GM18526 (cell line): ENCODE results near the gene DLEC1.

Source experiments
- POLR2A ChIP-seq: IDR thresholded peaks from 3 replicates; pipeline ENCODE4 v1.6.1; 2011; ENCODE audit not compliant: insufficient read length; ENCODE audit errors: extremely low read depth

The DLEC1 gene

DNA sequence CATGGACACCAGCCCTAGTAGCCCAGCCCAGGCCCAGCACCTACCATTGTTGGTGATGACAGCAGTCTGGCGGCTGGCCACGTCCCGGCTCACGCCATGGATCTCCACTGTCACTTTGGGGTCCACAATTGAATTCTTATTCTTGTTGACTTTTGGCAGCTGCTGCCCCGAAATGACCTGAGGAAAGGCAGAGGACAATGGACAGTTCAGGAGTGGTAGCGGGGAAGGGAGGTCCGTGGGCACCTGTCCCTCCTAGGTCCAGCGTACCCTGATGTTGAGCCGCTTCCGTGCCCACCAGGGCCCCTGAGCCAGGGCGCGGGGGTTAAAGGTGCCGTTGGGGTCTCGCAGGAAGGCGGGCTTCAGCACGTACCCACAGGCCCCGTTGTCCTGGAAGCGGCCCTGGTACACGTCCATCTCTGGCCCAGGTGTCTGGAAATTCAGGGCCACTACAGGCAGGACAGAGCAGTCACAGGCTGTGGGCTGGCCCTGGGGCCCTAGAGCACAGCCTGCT, 30.8 kb upstream of the DLEC1 start:
- TF ChIP-seq POLR2A = no peak

DNA sequence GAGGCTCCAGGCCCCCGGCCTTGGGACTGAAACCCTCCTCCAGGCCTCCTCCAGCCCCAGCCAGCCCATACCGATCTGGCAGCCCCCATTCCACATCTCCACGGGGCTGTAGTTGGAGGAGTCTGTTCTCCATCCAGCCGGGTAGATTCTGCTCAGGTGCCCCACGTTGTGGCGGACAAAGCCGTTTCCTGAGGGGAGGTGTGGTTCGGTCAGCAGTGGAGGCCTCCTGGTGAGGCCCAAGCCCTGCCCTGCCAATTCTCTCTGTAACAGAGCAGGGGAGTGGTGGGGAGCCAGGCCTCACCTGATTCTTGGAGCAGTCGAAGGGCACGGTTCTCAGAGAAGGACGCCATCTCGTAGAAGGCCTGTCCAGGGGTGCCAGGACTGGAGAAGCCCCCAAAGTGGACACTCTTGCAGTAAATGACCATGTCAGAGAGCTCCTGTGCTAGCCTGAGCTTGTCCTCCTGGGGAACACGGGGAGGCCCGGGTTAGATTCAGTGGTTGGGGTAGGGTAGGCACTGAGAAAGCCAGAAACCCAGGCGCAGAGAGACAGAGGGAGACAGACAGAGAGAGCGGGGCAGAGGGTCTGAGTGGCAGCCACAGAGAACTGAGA, 29.9 kb upstream of the DLEC1 start:
- TF ChIP-seq POLR2A = no peak

- no peak for TF ChIP-seq POLR2A
These were observed 29.0 kb upstream of the DLEC1 start for GRCh38 chr3:38009807-38010591.

DNA sequence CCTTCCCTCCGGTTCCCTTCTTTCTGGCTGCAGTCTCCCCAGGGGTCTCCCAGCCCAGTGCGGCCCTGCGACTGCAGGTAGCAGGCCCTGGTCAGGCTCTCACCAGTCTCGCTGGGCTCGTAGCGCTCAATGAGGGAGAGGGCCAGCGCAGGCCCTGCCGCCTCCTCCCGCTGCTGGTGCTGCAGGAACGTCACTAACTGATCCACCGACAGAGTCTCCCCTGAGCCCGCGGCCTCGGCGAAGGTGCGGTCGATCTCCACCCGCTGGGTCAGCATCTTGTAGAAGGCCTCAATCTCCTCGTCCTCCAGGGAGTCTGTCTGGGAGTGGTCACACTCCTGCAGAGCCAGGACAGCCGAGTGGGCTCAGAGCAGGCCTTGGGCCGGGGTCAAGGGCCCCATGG, 27.9 kb upstream of the DLEC1 start:
- no peak for TF ChIP-seq POLR2A

- TF ChIP-seq POLR2A = no peak
These were observed 23.5 kb upstream of the DLEC1 start for GRCh38 chr3:38015485-38015884.

GRCh38 chr3:38015984-38016383, 23.0 kb upstream of the DLEC1 start:
- TF ChIP-seq POLR2A = no peak

DNA sequence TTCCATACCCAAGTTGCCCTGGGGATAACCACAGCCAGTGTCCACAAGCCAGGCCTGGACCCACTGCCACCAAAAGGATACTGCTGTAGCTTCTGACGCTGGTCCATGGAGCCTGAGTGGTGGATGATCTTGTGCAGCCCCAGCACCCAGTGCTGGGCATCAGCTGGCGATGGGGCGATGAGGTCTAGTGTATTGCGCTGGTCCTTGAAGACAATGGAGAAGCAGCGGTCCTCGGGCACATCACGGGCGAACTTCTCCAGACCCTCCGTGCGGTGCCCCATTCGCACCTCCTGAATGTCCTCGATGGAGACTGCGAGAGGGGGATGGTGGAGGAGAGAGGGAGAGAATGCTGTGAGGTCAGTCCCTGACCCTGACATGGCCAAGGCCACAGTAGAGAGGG, 22.6 kb upstream of the DLEC1 start:
- TF ChIP-seq POLR2A = no peak

DNA sequence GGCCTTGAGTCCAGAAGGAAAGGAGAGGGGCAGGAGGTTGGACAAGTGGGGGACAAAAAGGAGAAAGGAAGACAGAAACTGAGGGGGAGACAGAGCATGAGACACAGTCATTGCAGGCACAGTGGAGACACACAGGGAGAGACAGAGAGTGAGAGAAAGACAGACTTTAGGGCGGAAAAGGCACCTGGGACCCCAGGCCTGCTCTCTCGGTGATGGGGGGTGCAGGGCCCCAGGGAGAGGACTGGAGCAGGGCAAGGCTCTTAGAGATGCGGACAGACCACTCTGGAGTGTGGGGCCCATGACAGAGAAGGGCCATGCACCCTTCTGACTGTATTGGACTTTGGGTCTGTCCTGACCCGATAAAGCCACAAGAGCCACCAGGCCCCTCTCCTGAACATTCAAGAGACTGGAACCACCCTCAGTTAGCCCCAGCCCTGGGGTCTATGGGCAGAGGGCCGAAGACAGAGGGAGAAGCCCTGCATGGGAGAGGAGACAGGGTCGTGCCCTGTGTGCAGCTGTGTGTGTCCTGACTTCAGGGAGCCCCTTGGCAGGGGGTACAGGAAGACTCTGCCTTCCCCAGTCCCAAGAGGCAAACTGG, 22.1 kb upstream of the DLEC1 start:
- TF ChIP-seq POLR2A = no peak

DNA sequence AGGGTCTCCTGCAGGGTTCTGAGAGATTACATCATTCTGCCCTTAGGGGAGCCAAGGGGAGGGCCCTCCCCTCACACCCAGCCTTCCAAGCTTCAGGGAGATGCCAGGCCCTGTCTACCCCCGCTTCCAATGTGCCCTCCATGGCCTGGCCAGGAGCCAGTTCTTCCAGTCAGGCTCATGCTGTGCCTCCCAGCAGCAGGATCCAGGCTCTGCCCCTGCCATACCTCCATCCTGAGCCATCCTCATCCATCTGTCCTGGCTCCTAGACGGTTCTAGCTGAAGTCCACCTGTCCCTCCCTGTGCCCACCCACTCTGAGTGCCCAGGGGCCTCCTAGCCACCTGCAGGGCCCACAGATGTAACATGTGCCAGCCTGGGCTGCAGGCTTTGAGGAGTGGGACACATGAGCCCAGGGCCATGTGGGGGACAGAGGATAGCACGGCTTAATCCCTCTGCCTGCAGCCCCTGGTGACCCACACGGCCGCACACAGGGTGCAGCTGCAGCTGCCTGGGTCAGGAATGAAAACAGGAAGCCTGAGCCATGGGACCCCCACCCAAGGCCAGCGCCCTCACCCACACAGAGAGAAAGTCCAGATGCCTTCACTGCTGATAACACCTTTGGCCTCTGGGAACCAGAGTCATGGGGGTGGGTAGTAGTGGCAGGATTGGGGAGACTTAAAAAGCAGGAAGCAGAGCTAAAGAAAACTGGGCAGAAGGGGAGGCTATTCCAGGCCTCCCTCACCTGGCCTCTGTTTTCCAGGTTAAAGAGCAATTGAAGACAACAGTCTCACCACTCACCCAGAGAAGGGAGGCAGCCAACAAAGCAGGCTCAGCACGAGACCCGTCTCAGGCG, 21.3 kb upstream of the DLEC1 start:
- TF ChIP-seq POLR2A = no peak

- no peak for TF ChIP-seq POLR2A
These were observed 20.4 kb upstream of the DLEC1 start for GRCh38 chr3:38018296-38019266.

DNA sequence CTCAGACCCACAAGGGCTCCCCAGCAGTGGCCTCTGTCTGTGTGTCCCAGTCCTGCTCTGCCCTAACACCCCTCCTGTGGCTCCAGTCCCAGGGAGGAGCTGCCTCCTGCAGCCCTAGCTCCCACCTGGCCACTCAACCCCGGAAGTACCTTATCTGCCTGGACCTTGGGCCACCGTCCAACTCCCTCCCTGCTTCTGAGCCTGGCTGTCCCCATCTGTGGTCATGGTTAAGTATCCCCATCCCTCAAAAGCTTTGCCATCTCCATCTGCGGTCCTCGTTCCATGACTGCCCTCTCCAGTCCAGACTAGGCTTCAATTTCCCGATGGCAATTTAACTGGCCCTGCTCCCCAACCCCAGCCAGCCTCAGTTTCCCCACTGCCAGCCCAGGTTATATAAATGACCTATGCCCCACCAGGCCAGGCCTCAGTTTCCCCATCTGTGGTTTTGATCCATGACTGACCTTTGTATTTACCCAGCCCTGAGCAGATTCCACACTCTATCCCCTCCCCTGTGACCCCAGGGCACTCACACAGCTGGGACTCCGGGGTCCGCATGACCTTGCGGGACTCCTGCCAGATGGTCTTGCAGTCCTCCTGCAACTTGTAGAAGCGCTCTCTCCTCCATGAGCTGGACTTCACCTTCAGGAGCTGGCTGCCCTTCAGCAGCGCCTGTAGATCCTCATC, 19.2 kb upstream of the DLEC1 start:
- no peak for TF ChIP-seq POLR2A

- no peak for TF ChIP-seq POLR2A
These were observed 18.7 kb upstream of the DLEC1 start for GRCh38 chr3:38020342-38020726.

GRCh38 chr3:38021196-38021595, 17.8 kb upstream of the DLEC1 start:
- TF ChIP-seq POLR2A = no peak

DNA sequence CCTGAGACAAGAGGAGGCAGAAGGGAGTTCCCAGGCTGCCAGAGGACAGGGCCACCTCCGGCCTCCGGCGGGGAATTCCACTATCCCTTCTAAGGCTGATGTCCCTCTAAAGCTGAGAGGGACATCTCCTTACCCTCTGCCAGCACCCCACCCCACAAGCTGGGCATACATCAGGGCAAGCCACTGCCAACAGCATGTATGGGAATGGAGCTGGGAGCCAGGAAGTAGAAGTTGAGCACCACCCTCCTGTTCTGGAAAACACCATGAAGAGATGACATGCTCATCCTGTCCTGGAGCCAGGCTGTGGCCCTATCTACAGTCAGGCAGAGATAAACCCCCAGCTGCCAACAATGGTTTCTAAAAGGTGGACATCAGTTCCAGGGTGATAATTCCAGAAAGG, 16.7 kb upstream of the DLEC1 start:
- TF ChIP-seq POLR2A = no peak
